ENCODE data around the gene PASD1. TPM values are rescaled to one million over a fixed set of nuclear protein-coding genes. Genes with fewer than 3 reads are reported as not detected.

PASD1 gene
- total RNA-seq, 1 donor from 2014 or later: not detected

Other genes with a start within 250 kb of the PASD1 start
- 36.8 and 39.0 TPM in 2 replicates for gene VMA21, start 166.5 kb upstream of the PASD1 start, total RNA-seq
- gene PRRG3, start 131.8 kb downstream of the PASD1 start, total RNA-seq: 0.99 TPM in 1 of 2 replicates, not detected in the other
- gene FATE1, start 152.4 kb downstream of the PASD1 start, total RNA-seq: 0.41 TPM in 1 of 2 replicates, not detected in the other
- not detected in 2 replicates for gene CNGA2, start 171.1 kb downstream of the PASD1 start, total RNA-seq

Measured in glomerular endothelial cell (primary cell).